ENCODE results near the gene COX15.
"Not testable (repeated sequence)": the region's sequence is repeated elsewhere in the genome, so short reads cannot be mapped to it uniquely, and the experiment has no call there.

Gene COX15

DNA sequence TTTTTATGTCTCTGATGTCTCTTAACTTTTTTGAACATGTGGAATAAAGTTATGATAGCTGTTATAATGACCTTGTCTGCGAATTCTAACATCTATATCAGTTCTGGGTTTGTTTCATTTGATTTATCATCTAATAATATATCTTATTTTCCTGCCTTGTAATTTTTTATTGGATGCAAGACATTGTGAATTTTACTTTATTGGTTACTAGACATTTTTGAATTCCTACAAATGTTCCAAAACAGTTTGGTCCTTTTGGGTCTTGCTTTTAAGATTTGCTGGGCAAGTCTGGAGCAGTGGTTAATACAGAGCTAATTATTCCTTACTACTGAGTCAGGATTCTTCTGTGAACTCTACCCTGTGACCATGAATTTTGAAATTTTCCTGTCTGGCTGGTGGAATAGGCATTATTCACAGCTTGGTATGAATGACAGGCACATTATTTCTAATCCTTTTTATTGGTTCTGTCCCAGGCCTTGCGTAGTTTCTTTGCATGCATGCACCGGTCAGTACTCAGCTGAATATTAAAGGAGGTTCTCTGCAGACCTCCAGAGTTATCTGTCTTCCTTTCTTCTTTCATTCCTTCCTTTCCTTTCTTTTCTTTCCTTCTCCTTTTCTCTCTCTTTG is 9.1 kb upstream of the COX15 start:
- no peak for DNase-seq (ENCODE audit: low read depth in 2 of 2)

- DNase-seq (ENCODE audit: low read depth in 2 of 2) = no peak
Measured at GRCh38 chr10:99740260-99740659, 8.3 kb upstream of the COX15 start.

- not testable (repeated sequence) for DNase-seq (ENCODE audit: low read depth in 2 of 2)
Measured at GRCh38 chr10:99734111-99734510, 2.2 kb upstream of the COX15 start.

GRCh38 chr10:99733366-99733765 is 1.4 kb upstream of the COX15 start:
- no peak for DNase-seq (ENCODE audit: low read depth in 2 of 2)

DNA sequence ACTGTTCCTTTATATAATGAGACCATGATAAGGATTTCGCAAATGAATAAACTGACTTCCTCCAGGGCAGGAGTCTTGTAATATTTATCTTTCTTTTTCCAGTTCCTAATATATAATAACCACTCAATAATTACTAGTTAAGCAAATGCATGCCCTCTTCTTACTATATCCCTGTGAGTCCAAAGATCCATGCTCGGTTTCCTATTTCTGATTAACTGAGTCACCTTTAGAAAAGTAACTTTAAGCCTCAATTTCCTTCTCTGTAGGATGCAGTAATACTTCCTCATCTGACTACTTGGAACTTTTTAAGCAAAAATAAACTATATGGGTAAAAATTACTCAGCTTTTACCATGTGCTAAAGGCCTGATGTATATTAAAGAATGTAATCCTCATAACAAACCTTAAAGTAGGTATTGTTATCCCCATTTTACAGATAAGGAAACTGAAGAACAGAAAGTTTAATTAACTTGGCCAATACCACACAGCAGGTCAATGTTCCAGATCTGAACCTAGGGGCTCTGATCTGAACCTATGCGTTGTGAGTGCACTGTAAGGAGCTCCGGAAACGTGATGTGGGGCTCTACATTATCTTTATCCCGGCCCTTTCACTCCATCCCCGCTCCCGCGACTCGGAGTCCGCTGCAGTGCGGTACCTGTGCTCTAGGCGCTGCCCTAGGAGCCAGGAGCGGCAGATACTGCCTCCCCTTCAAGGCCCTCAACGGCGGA is 458 bp downstream of the COX15 start:
- no peak for DNase-seq (ENCODE audit: low read depth in 2 of 2)

- DNase-seq (ENCODE audit: low read depth in 2 of 2) = no peak
Measured at GRCh38 chr10:99730026-99730425, 1.9 kb downstream of the COX15 start.

DNA sequence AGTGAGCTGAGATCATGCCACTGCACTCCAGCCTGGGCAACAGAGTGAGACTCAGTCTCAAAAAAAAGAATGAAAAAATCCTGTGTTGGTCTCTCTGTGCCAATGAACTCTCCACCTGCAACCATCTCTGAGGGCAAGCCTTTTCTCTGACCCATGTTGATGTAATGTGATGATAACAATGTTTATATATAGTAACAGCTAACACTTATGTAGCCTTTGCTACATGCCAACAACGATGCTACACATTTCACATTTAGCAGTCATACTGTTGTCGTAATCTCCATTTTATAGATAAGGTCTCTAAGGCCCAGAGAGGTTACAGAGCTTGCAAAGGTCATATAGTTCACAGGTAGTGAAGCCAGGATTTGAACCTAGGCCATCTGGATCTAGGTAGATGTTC is 11.5 kb downstream of the COX15 start:
- no peak for DNase-seq (ENCODE audit: low read depth in 2 of 2)

DNA sequence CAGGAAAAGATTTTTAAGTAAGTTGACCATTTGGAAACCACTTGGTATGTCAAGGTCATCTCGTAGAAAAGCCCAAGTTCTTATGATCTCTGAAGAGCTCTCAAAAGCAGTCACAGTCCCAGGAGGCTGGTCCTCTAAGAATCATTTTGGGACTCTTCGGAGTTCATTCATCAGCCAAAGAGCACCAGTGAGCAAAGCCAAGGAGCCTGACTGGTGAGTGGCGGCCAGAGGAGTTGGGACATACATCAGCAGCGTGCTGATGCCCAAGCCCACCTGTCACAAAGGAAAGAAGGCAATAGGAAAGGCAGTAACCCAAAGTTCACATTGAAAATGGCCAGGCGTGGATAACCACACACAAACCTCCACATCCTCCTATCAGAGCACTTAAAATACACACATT is 17.5 kb downstream of the COX15 start:
- DNase-seq (ENCODE audit: low read depth in 2 of 2) = no peak

- peak in 1 of 2 donors; percentile 1 for DNase-seq (ENCODE audit: low read depth in 2 of 2)
Measured at GRCh38 chr10:99711129-99711719, 20.7 kb downstream of the COX15 start.

- no peak for DNase-seq (ENCODE audit: low read depth in 2 of 2)
Measured at GRCh38 chr10:99709480-99710229, 22.3 kb downstream of the COX15 start.

DNA sequence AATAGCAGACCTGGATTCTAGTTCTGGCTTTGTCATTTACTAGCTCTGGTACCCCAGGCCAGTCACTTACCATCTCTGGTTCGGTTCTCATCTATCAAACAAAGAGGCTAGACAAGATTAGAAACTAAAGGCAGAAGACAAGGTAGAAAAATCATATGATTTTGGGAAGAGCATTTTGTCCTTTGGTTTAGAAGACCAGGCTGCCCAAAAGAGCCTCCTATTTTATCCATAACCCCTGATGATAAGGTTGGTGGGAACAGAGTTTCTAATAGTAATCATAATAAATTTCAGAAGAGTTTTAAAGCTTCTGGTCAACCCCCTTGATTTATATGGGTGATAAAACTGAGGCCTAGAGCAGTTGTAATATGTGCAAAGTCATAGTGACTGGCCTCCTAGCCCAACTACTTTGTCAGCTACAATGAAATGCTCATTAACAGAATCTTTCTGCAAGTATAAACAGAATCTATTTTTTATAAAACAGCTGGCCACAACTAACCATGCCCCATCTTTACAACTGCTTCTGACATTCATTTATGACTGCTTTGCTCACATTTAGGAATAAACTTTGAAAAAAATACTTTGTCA is 23.4 kb downstream of the COX15 start:
- DNase-seq (ENCODE audit: low read depth in 2 of 2) = no peak

DNA sequence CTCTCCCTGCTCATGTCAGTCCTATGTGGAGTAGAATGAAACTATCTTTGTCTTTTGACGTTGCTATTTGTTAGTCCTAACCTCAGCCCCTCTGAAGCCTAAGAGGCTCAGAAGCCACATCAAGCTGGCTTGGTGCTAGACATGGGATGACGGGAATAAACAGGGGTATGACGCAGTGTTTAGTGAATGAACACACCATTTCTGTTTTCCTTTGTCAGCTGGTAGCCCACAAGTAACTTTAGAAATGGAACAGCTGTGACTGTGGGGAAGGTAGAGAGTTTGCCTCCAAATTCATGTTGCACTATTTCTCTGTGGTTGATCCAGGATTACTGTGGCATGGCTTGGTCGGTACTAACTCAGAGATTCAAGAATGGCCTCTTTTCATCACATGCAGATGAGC is 31.3 kb downstream of the COX15 start:
- DNase-seq (ENCODE audit: low read depth in 2 of 2) = no peak

GRCh38 chr10:99698504-99699080 is 33.3 kb downstream of the COX15 start:
- DNase-seq (ENCODE audit: low read depth in 2 of 2) = no peak

DNA sequence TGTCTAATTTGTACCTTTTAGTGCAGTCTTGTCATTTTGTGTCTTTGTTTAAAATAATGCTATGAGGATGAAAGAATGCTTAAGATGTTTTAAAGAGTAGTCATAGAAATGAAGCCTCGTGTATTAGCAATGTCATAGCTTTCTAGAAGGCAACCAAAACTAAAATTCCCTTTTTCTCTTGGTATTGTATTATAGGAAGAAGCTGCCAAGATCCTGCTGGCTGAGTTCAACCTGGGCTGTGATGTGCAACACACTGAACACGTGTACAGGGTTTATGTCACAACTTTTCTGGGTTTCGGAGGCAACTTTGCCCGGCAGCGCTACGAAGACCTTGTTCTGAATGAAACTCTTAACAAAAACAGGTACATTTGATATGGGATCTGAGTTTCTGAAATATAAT is 36.2 kb downstream of the COX15 start:
- no peak for DNase-seq (ENCODE audit: low read depth in 2 of 2)

DNA sequence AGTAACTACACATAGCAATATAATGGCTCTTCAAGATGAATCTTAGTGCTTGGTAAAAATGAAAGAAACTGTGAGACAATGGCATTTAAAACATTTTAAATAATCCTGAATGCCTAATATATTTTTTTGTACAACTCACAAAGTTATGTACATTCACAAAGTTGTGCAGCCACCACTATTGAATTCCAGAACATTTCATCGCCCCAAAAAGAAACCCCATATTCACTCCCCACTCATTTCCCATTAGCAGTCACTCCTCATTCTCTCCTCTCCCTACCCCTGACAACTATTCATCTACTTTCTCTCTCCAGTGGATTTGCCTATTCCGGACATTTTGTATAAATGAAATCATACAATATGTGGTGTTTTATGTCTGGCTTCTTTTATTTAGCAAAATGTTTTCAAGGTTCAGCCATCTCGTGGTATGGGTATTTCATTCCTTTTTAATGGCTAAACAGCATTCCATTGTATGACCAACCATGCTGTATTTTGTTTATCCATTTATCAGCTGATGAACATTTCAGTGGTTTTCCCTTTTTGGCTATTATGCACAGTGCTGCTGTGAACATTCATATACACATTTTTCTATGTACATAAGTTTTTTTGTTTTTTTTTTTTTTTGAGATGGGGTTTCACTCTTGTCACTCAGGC is 37.9 kb downstream of the COX15 start:
- no peak for DNase-seq (ENCODE audit: low read depth in 2 of 2)

- no peak for DNase-seq (ENCODE audit: low read depth in 2 of 2)
Measured at GRCh38 chr10:99689461-99689860, 42.5 kb downstream of the COX15 start.

GRCh38 chr10:99685597-99685967 is 46.3 kb downstream of the COX15 start:
- no peak for DNase-seq (ENCODE audit: low read depth in 2 of 2)

- no peak for DNase-seq (ENCODE audit: low read depth in 2 of 2)
Measured at GRCh38 chr10:99682752-99683151, 49.2 kb downstream of the COX15 start.

Measured in stimulated activated CD8-positive, alpha-beta memory T cell treated with anti-CD3 and anti-CD28 coated beads, Interleukin-2, amount 100 ng/mL, for 1 hour (primary cell).